MM.1S (cell line): ENCODE data around the gene TMOD1.

Source experiments
- CTCF ChIP-seq: fragments of 300-600 bp; sonication (generic); IDR thresholded peaks from 2 replicates; pipeline ENCODE4 v1.5.1; 2016; ENCODE audit warnings: antibody characterized with exemption, low read length, mixed read lengths
- EZH2 ChIP-seq: fragments of 300-600 bp; sonication (generic); optimal IDR thresholded peaks from 2 replicates; pipeline ENCODE3; 2017; ENCODE audit warnings: low read depth, mild to moderate bottlenecking, antibody characterized with exemption, low read length, mixed read lengths

- no peak for TF ChIP-seq CTCF
- no peak for TF ChIP-seq EZH2
Measured at GRCh38 chr9:97565262-97565661, 63.8 kb downstream of the TMOD1 start.
